CD4-positive, alpha-beta T cell (primary cell): Measurements from ENCODE around the gene ANKH. TPM values are rescaled to one million over a fixed set of nuclear protein-coding genes. Genes with fewer than 3 reads are reported as not detected.
A peak's percentile ranks its signal among the peaks of the same experiment; 100 is the strongest.

Source experiments
- ATAC-seq: fragments of 200-7000 bp; cut with Tn5 transposase; one replicate; pipeline ENCODE4 v1.10.0; 2022; ENCODE audit warnings: mild to moderate bottlenecking; ENCODE audit not compliant: poor library complexity
- CTCF ChIA-PET: fragments of 350-600 bp; sonication (Branson Sonifier 250); formaldehyde crosslinking; loops from one replicate; lab custom pipeline; 2021; ENCODE audit warnings: antibody characterized with exemption, inconsistent platforms; lab: Charles Lee
- POLR2A ChIA-PET: fragments of 350-600 bp; sonication (Branson Sonifier 250); formaldehyde crosslinking; loops from one replicate; lab custom pipeline; 2021; ENCODE audit warnings: antibody characterized with exemption, inconsistent platforms; lab: Charles Lee
- DNase-seq, 14 experiments: peaks; one replicate each; pipeline ENCODE4 v3.0.0-alpha.2; 2013 to 2020; ENCODE audit warnings: mixed read lengths in 2 of 14
- H3K27ac ChIP-seq, 2 donors: one replicate each; pipeline versions ENCODE4 v1.5.1 to v1.7.0; 2013; ENCODE audit warnings: low read length in 2 of 2, low read depth in 1 of 2, mild to moderate bottlenecking in 1 of 2
- H3K27me3 ChIP-seq, 2 experiments: 1 replicate in 1 of 2; 2 replicates in 1 of 2; pipeline versions ENCODE4 v1.6.1 to v1.7.0; 2013; ENCODE audit warnings: low read length in 2 of 2, control low read depth in 1 of 2, mild to moderate bottlenecking in 1 of 2, moderate library complexity in 1 of 2; ENCODE audit not compliant: insufficient read depth in 2 of 2, control insufficient read depth in 1 of 2
- H3K36me3 ChIP-seq: one replicate; pipeline ENCODE4 v1.6.1; 2013; ENCODE audit warnings: low read length, control low read depth; ENCODE audit not compliant: insufficient read depth
- H3K4me1 ChIP-seq: one replicate; pipeline ENCODE4 v1.6.1; 2013; ENCODE audit warnings: low read length, control low read depth; ENCODE audit not compliant: insufficient read depth
- H3K4me3 ChIP-seq: one replicate; pipeline ENCODE4 v1.5.1; 2013; ENCODE audit warnings: mild to moderate bottlenecking, low read length, moderate library complexity
- H3K9me3 ChIP-seq, 2 experiments: 1 replicate in 1 of 2; 2 replicates in 1 of 2; pipeline versions ENCODE4 v1.6.1 to v1.7.0; 2013; ENCODE audit warnings: low read length in 2 of 2, mild to moderate bottlenecking in 2 of 2, control low read depth in 1 of 2, moderate library complexity in 1 of 2; ENCODE audit not compliant: control insufficient read depth in 1 of 2, insufficient read depth in 1 of 2
- H3K27ac Mint-ChIP-seq: one replicate; pipeline ENCODE4 v1.8.0; 2020; ENCODE audit warnings: mixed read lengths
- H3K27me3 Mint-ChIP-seq: one replicate; pipeline ENCODE4 v1.8.0; 2021; ENCODE audit warnings: mixed read lengths
- H3K36me3 Mint-ChIP-seq: one replicate; pipeline ENCODE4 v1.8.0; 2021; ENCODE audit warnings: low read depth, mixed read lengths
- H3K4me1 Mint-ChIP-seq: one replicate; pipeline ENCODE4 v1.8.0; 2021; ENCODE audit warnings: low read depth, mixed read lengths
- H3K4me3 Mint-ChIP-seq: one replicate; pipeline ENCODE4 v1.8.0; 2020; ENCODE audit warnings: mild to moderate bottlenecking, mixed read lengths
- H3K9me3 Mint-ChIP-seq: one replicate; pipeline ENCODE4 v1.8.0; 2020; ENCODE audit warnings: mixed read lengths
- CTCF ChIP-seq: fragments of 200-600 bp; IDR thresholded peaks from one replicate; pipeline ENCODE4 v1.8.0; 2022; ENCODE audit warnings: antibody characterized with exemption, mild to moderate bottlenecking
- intact Hi-C, 2 experiments: fragments of 100-400 bp; cut with DNase I in 1 of 2; cut with micrococcal nuclease in 1 of 2; formaldehyde crosslinking; loops; one replicate each; pipeline versions ENCODE4 v1.15.1 to v1.9.0; 2023 to 2025; cut with DNase I, micrococcal nuclease
- total RNA-seq, 174 experiments: library from RNA in 2 of 174; stranded (reverse) in 2 of 174; gene quantifications; one replicate each; pipeline ENCODE4 v1.2.3 and lab custom pipeline; 2021 to 2026

The ANKH gene
- total RNA-seq, 2 experiments from 2014 or later: 69.5 to 72.3 TPM

DNA sequence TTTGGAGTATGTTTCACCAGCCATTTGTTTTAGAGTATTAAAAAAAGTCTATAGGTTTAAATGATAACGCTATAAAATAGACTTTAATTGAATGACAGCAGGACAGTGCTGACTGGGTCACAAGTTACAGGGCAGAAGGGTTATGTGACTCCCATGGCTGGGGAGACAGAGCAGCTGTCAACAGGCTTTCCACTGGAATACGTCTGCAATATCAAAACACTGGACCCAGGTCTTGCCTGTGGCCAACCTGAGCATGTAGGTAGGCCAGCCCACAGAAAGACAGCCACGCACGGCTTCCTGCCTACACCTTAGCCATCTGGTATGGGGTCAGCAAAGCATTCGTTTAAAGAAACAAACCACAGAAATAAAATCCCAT lies 126.4 kb downstream of the ANKH start:
- ChIA-PET CTCF (no interaction called here), POLR2A (no interaction called here)
- Histone ChIP-seq H3K4me3 (no peak overlapping the region), H3K27ac (no peak overlapping the region), H3K27me3 (no peaks in the 10 kb centered on the region), H3K9me3 (no peaks in the 10 kb centered on the region), H3K4me1 (peaks cover 6% of the 10 kb centered on the region), H3K36me3 (peaks cover 87% of the 10 kb centered on the region)
- H3K4me1 Mint-ChIP-seq: peaks cover 34% of the 10 kb centered on the region
- DNase-seq (no peak), ATAC-seq (no peak)
- H3K9me3 Mint-ChIP-seq: no peaks in the 10 kb centered on the region
- no peak for TF ChIP-seq CTCF
- no peaks in the 10 kb centered on the region for H3K27me3 Mint-ChIP-seq
- H3K27ac Mint-ChIP-seq: peak overlapping the region; percentile 66
- H3K4me3 Mint-ChIP-seq: no peak overlapping the region
- H3K36me3 Mint-ChIP-seq: peaks cover 81% of the 10 kb centered on the region
- intact Hi-C loops: loop anchor here in 1 of 2 experiments (10.0 kb wide), 1 partner anchor 70 kb away; no protein-coding TSS in a partner anchor

DNA sequence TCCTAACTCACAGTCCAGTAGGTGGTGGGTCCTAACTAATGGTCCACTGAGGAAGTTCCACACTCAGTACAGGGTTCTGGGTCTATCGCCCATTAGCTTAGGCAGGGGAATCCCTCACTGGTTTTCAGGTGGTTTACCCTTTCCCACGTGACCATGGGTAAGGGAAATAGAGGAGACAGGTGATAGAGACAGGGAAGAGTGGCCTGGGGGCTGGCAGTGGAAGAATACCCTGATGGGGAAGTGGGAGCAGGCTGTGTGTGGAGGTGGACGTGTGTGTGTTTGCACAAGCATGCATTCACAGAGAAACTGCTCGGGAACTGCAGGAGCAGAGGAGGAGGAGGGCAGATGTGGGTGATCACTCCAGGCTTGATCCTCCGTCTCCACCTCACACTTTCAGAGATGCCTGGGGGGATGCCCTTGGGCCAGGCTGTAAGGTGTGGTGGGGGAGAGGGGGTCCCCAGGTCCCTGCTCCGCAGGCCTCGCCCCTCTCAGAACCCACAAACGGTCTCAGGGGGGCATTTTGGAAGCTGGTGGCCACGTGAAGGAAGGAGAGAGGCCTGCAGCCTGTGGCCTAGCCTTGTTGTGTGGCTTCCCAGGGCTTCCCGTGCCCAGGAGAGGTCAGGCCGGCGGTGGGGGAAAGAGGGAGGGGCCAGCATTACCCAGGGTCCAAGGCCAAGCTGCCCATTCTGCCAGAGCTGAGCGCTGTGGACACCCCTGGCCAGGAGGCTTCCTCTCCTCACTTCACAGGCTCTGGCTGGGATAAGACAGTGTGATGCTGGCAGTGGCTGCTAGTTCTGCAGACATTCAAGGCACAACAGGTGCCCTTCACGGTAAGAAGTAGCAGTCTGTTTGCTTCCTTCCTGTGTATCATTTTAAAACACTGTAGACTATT lies 127.0 kb downstream of the ANKH start:
- POLR2A ChIA-PET: no interaction called here
- H3K27ac Mint-ChIP-seq: peak overlapping the region; percentile 66
- Histone ChIP-seq H3K27ac (no peak overlapping the region), H3K27me3 (no peaks in the 10 kb centered on the region), H3K4me3 (no peak overlapping the region), H3K4me1 (peaks cover 6% of the 10 kb centered on the region), H3K9me3 (no peaks in the 10 kb centered on the region), H3K36me3 (peaks cover 85% of the 10 kb centered on the region)
- ATAC-seq (no peak), DNase-seq (no peak)
- peaks cover 78% of the 10 kb centered on the region for H3K36me3 Mint-ChIP-seq
- H3K9me3 Mint-ChIP-seq: no peaks in the 10 kb centered on the region
- H3K4me3 Mint-ChIP-seq: no peak overlapping the region
- no peaks in the 10 kb centered on the region for H3K27me3 Mint-ChIP-seq
- no peak for TF ChIP-seq CTCF
- peaks cover 34% of the 10 kb centered on the region for H3K4me1 Mint-ChIP-seq
- intact Hi-C loops: loop anchor here in 1 of 2 experiments (10.0 kb wide), 1 partner anchor 70 kb away; no protein-coding TSS in a partner anchor
- CTCF ChIA-PET: no interaction called here

DNA sequence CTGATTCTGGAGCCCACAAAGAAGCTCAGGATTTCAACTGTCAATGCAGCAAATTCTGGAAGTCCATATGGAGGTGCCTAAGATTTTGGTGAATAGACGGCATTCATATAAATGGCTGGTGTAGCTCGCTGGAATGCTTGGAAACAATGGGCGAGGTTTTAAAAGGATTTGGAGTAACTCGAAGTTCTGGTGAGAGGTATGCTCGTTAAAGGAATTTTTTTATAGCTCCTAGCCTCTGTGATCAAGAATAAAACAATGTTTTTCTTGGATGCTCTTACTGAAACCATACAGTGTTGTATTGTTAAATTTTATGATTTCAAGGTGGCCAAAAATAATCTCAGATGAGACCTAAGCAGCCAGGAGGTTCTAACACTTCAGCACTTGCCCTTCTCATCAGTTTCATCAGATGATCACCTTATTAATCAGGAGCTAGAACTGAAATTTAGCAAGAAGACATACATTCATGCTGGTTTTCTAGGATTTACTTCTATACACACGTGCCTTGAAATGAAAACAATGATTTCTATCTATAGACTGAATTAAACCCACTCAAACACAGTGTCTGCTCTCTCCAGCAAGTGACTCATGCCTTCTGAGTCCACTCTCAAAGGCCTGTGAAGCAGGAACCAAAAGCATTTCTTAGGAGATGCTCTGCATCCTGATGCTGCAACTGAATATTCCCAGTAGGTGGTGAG lies 127.8 kb downstream of the ANKH start:
- H3K36me3 Mint-ChIP-seq: peaks cover 77% of the 10 kb centered on the region
- peaks cover 6% of the 10 kb centered on the region for H3K4me1 ChIP-seq
- peak overlapping the region; percentile 68 for H3K27ac Mint-ChIP-seq
- no peaks in the 10 kb centered on the region for H3K9me3 Mint-ChIP-seq
- ATAC-seq (no peak), DNase-seq (no peak)
- H3K4me3 Mint-ChIP-seq: no peak overlapping the region
- H3K4me1 Mint-ChIP-seq: peaks cover 34% of the 10 kb centered on the region
- intact Hi-C loops: loop anchor here in 1 of 2 experiments (10.0 kb wide), 1 partner anchor 71 kb away; no protein-coding TSS in a partner anchor
- H3K27me3 Mint-ChIP-seq: no peaks in the 10 kb centered on the region
- H3K27me3 ChIP-seq: no peaks in the 10 kb centered on the region
- TF ChIP-seq CTCF: no peak
- H3K27ac ChIP-seq: no peak overlapping the region
- no peak overlapping the region for H3K4me3 ChIP-seq
- H3K9me3 ChIP-seq: no peaks in the 10 kb centered on the region
- peaks cover 82% of the 10 kb centered on the region for H3K36me3 ChIP-seq
- POLR2A ChIA-PET: no interaction called here
- CTCF ChIA-PET: no interaction called here
